ENCODE data around the gene ALG6.
A peak's percentile ranks its signal among the peaks of the same experiment; 100 is the strongest.

Gene ALG6

GRCh38 chr1:63367215-63368103 is at the start of gene ALG6:
Gene ALG6 (plus strand): TSS chr1:63367627. CDS start chr1:63370978, 3,351 bp downstream.
- peak; percentile 90 to 92 for DNase-seq

GRCh38 chr1:63317817-63318152 is 49.6 kb upstream of the ALG6 start:
- no peak for DNase-seq

GRCh38 chr1:63318201-63318979 is 49.0 kb upstream of the ALG6 start:
- no peak for DNase-seq

GRCh38 chr1:63319046-63320021 is 48.1 kb upstream of the ALG6 start:
- no peak for DNase-seq

- no peak for DNase-seq
Measured at GRCh38 chr1:63320022-63320721, 47.3 kb upstream of the ALG6 start.

GRCh38 chr1:63321066-63321784 is 46.2 kb upstream of the ALG6 start:
- DNase-seq = no peak

- no peak for DNase-seq
Measured at GRCh38 chr1:63321785-63322113, 45.7 kb upstream of the ALG6 start.

GRCh38 chr1:63322114-63322943 is 45.1 kb upstream of the ALG6 start, which contains the start of gene FOXD3:
Gene FOXD3 (plus strand): TSS chr1:63322567. CDS start chr1:63323059, 492 bp downstream.
- DNase-seq = peak; percentile 39 to 67

GRCh38 chr1:63322944-63323864 is 44.2 kb upstream of the ALG6 start:
- peak; percentile 54 to 59 for DNase-seq

- no peak for DNase-seq
Measured at GRCh38 chr1:63323865-63324778, 43.3 kb upstream of the ALG6 start.

- no peak for DNase-seq
Measured at GRCh38 chr1:63324779-63325119, 42.7 kb upstream of the ALG6 start.

GRCh38 chr1:63325279-63325985 is 42.0 kb upstream of the ALG6 start:
- no peak for DNase-seq

- DNase-seq = no peak
Measured at GRCh38 chr1:63326106-63326472, 41.3 kb upstream of the ALG6 start.

GRCh38 chr1:63326473-63327380 is 40.7 kb upstream of the ALG6 start:
- no peak for DNase-seq

- peak; percentile 40 to 57 for DNase-seq
Measured at GRCh38 chr1:63327417-63328054, 39.9 kb upstream of the ALG6 start.

- no peak for DNase-seq
Measured at GRCh38 chr1:63328122-63328521, 39.3 kb upstream of the ALG6 start.

Data from NCI-H187 (cell line).